KMS-11 (cell line): ENCODE results near the gene PRPF31.
"Not testable (repeated sequence)": the region's sequence is repeated elsewhere in the genome, so short reads cannot be mapped to it uniquely, and the experiment has no call there.

Experiments
- H2AFZ ChIP-seq: fragments of 200-600 bp; sonication (generic); 2 replicates; pipeline ENCODE4 v1.6.1; 2016; ENCODE audit warnings: antibody characterized with exemption, mixed run types, low read depth
- H3K27ac ChIP-seq: fragments of 200-600 bp; sonication (generic); 2 replicates; pipeline ENCODE4 v1.6.1; 2016; ENCODE audit warnings: mild to moderate bottlenecking, mixed run types
- H3K27me3 ChIP-seq: fragments of 200-600 bp; sonication (generic); 2 replicates; pipeline ENCODE4 v1.6.1; 2017; ENCODE audit warnings: mild to moderate bottlenecking, low read depth, mixed run types, moderate library complexity; ENCODE audit not compliant: insufficient read depth
- H3K36me3 ChIP-seq: fragments of 200-600 bp; sonication (generic); 2 replicates; pipeline ENCODE4 v1.6.1; 2017; ENCODE audit warnings: mild to moderate bottlenecking, mixed run types; ENCODE audit not compliant: insufficient read depth
- H3K4me1 ChIP-seq: fragments of 200-600 bp; sonication (generic); 2 replicates; pipeline ENCODE4 v1.6.1; 2016; ENCODE audit warnings: mild to moderate bottlenecking, low read depth, mixed run types; ENCODE audit not compliant: poor library complexity, severe bottlenecking
- H3K4me2 ChIP-seq: fragments of 200-600 bp; sonication (generic); 2 replicates; pipeline ENCODE4 v1.7.0; 2016; ENCODE audit warnings: mild to moderate bottlenecking, mixed run types
- H3K4me3 ChIP-seq: fragments of 200-600 bp; sonication (generic); IDR thresholded peaks from 2 replicates; pipeline ENCODE4 v1.6.1; 2017; ENCODE audit warnings: low read depth, low read length, mixed read lengths; ENCODE audit not compliant: insufficient read depth
- H3K79me2 ChIP-seq: fragments of 200-600 bp; sonication (generic); 2 replicates; pipeline ENCODE4 v1.6.1; 2016; ENCODE audit warnings: low read depth, mixed run types; ENCODE audit not compliant: insufficient read depth
- H3K9ac ChIP-seq: fragments of 200-600 bp; sonication (generic); 2 replicates; pipeline ENCODE4 v1.6.1; 2016; ENCODE audit warnings: mild to moderate bottlenecking, mixed run types
- H4K20me1 ChIP-seq: fragments of 200-600 bp; sonication (generic); 2 replicates; pipeline ENCODE4 v1.6.1; 2016; ENCODE audit warnings: mild to moderate bottlenecking, mixed run types; ENCODE audit not compliant: insufficient read depth
- CTCF ChIP-seq: fragments of 200-600 bp; sonication (generic); conservative IDR thresholded peaks from 2 replicates; pipeline ENCODE4 v1.6.1; 2017; ENCODE audit warnings: low read depth, mild to moderate bottlenecking, antibody characterized with exemption, low read length, moderate library complexity, mixed read lengths

The PRPF31 gene

GRCh38 chr19:54165222-54165621, 49.7 kb downstream of the PRPF31 start:
- no peak for TF ChIP-seq CTCF
- Histone ChIP-seq H3K4me3 (no peak overlapping the region), H4K20me1 (no peaks in the 10 kb centered on the region), H3K27me3 (peaks cover 25% of the 10 kb centered on the region), H2AFZ (no peak overlapping the region), H3K27ac (no peak overlapping the region), H3K36me3 (no peaks in the 10 kb centered on the region), H3K4me2 (no peak overlapping the region), H3K79me2 (no peaks in the 10 kb centered on the region), H3K4me1 (peaks cover 25% of the 10 kb centered on the region), H3K9ac (no peak overlapping the region)

GRCh38 chr19:54168174-54168917, 52.8 kb downstream of the PRPF31 start:
- Histone ChIP-seq H3K4me1 (peaks cover 6% of the 10 kb centered on the region), H3K4me3 (no peak overlapping the region), H3K27ac (no peak overlapping the region), H3K27me3 (peaks cover 29% of the 10 kb centered on the region), H3K9ac (no peak overlapping the region), H2AFZ (peak overlapping the region; percentile 64; the same call in 1 of the 2 replicates), H3K4me2 (peak overlapping the region; percentile 76), H4K20me1 (no peaks in the 10 kb centered on the region), H3K79me2 (no peaks in the 10 kb centered on the region), H3K36me3 (no peaks in the 10 kb centered on the region)
- TF ChIP-seq CTCF = peak; percentile 66

DNA sequence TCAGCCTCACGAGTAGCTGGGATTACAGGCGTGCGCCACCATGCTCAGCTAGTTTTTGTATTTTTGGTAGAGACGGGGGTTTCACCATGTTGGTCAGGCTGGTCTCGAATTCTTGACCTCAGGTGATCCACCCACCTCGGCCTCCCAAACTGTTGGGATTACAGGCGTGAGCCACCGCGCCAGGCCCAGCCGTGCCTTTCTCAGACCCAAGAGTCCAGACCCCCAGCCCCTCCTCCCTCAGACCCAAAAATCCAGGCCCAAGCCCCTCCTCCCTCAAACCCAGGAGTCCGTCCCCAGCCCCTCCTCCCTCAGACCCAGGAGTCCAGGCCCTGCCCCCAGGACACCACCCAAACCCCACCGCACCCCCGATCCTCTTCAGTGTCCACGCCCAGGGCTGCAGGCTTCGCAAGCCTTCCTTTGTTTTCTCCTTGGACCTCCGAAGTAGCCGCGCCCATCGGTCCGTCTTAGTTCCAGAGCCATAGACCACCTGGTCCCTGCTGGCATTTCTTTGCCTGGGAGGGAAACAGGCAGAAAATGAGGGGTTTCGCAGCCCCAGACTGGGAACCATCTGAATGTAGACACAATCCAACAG, 53.7 kb downstream of the PRPF31 start:
- Histone ChIP-seq H3K9ac (no peak overlapping the region), H3K36me3 (no peaks in the 10 kb centered on the region), H3K79me2 (no peaks in the 10 kb centered on the region), H3K27me3 (peaks cover 33% of the 10 kb centered on the region), H3K4me1 (peaks cover 6% of the 10 kb centered on the region), H3K4me3 (no peak overlapping the region), H4K20me1 (no peaks in the 10 kb centered on the region), H3K27ac (no peak overlapping the region), H3K4me2 (no peak overlapping the region), H2AFZ (no peak overlapping the region)
- TF ChIP-seq CTCF = no peak

DNA sequence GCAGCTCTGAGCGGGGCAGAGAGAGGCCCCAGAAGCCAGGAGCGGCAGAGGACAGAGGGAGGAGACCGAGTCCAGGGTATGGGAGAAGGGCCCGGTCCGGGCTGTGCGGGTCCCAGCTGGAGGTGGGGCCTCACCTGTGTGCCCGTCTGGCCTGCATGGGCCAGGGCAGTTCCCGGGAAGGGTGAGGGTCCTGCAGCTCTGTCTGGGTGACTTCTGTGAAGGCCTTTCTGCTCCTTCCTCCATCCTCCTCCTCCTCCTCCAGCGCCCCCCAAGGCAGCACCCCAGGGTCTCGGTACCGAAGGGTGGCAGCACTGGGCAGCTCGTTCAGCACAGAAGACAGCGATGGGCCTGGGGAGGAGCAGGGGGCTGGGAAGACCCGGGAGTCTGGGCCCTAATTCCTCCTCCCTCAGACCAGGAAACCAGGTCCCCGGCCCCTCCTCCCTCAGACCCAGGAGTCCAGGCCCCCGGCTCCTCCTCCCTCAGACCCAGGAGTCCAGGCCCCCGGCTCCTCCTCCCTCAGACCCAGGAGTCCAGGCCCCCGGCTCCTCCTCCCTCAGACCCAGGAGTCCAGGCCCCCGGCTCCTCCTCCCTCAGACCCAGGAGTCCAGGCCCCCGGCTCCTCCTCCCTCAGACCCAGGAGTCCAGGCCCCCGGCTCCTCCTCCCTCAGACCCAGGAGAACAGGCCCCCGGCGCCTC, 56.3 kb downstream of the PRPF31 start:
- not testable (repeated sequence) for H3K4me3 ChIP-seq, H4K20me1 ChIP-seq, H3K36me3 ChIP-seq, H3K9ac ChIP-seq, H3K4me1 ChIP-seq, H2AFZ ChIP-seq, H3K27ac ChIP-seq, H3K4me2 ChIP-seq, H3K79me2 ChIP-seq
- peaks cover 15% of the 10 kb centered on the region; the same call in 1 of the 2 replicates for H3K27me3 ChIP-seq
